Skeletal muscle tissue (tissue), 4 donors: ENCODE measurements around the gene BNC2. TPM values are rescaled to one million over a fixed set of nuclear protein-coding genes. Genes with fewer than 3 reads are reported as not detected.

Source experiments
- H3K27ac ChIP-seq: one replicate; pipeline ENCODE4 v1.7.0; 2013; ENCODE audit warnings: mild to moderate bottlenecking, low read depth, low read length, inconsistent platforms
- H3K27me3 ChIP-seq, 3 donors: one replicate each; pipeline ENCODE4 v1.7.0; 2013; ENCODE audit warnings: low read length in 3 of 3; ENCODE audit not compliant: control insufficient read depth in 3 of 3, insufficient read depth in 3 of 3
- H3K36me3 ChIP-seq, 3 donors: one replicate each; pipeline ENCODE4 v1.7.0; 2013; ENCODE audit warnings: low read length in 3 of 3; ENCODE audit not compliant: control insufficient read depth in 3 of 3, insufficient read depth in 3 of 3
- H3K4me1 ChIP-seq, 3 donors: one replicate each; pipeline ENCODE4 v1.7.0; 2013; ENCODE audit warnings: low read length in 3 of 3, mild to moderate bottlenecking in 3 of 3; ENCODE audit not compliant: control insufficient read depth in 3 of 3, insufficient read depth in 3 of 3
- H3K4me3 ChIP-seq, 3 donors: one replicate each; pipeline ENCODE4 v1.7.0; 2013; ENCODE audit warnings: low read length in 3 of 3
- H3K9ac ChIP-seq, 3 donors: one replicate each; pipeline ENCODE4 v1.7.0; 2013; ENCODE audit warnings: low read length in 3 of 3, mild to moderate bottlenecking in 3 of 3, moderate library complexity in 2 of 3, low read depth in 1 of 3
- H3K9me3 ChIP-seq, 3 donors: one replicate each; pipeline ENCODE4 v1.7.0; 2013; ENCODE audit warnings: low read length in 3 of 3; ENCODE audit not compliant: control insufficient read depth in 3 of 3
- total RNA-seq: library from RNA; depleted of rRNA; stranded (reverse); fragments of >200 nt; gene quantifications from one replicate; pipeline ENCODE4 v1.2.3, GENCODE V29; 2014
- donor health status: Osteomylitis.

Gene BNC2
- total RNA-seq, 1 donor from 2014 or later = 10.4 TPM

DNA sequence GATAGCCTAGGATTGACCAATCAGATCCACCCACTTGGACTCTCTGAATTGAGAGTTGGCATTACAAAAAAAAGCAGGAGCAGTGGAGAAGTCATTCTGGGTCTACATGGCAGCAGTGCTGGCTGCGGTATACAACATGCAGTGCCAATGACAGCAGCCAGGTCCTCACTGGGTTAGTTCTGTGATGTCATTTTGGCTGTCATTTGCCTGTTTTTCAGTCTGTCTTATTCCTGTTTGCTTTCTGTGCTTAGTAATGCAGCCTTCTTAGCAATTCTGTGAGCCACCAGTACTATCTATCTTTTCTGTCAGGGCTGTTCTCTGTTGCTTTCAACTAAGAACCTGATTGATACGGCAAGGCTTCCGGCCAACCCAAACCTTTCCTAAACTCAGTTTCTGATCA is 471.8 kb downstream of the BNC2 start:
- Histone ChIP-seq H3K36me3 (no peaks in the 10 kb centered on the region), H3K27me3 (peaks cover 0 to 1% (median 0%) of the 10 kb centered on the region in 3 donors), H3K9ac (no peak overlapping the region), H3K4me3 (no peak overlapping the region), H3K27ac (no peak overlapping the region), H3K9me3 (peaks cover 0 to under 1% (median 0%) of the 10 kb centered on the region in 3 donors), H3K4me1 (no peaks in the 10 kb centered on the region)

DNA sequence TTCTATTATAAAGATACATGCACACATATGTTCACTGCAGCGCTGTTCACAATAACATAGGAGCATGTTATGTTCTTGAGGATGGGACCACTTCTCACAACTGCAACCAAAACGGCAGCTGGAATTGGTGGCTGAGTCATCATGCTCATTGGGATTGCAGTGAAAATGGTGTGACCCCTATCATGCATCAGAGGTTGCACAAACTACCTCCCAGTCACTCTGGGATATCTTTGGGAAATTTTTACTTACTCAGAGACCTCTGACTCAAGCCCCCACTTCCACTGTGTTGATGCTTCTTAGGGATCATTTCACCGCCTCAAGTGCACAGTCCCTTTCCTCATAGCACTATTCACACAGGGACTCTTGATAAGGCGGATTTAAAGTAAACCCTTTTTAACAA is 474.1 kb downstream of the BNC2 start:
- Histone ChIP-seq H3K27me3 (peaks cover 0 to 5% (median 0%) of the 10 kb centered on the region in 3 donors), H3K27ac (no peak overlapping the region), H3K9ac (no peak overlapping the region), H3K4me1 (no peaks in the 10 kb centered on the region), H3K9me3 (peaks cover 0 to 2% (median 0%) of the 10 kb centered on the region in 3 donors), H3K4me3 (no peak overlapping the region), H3K36me3 (no peaks in the 10 kb centered on the region)

DNA sequence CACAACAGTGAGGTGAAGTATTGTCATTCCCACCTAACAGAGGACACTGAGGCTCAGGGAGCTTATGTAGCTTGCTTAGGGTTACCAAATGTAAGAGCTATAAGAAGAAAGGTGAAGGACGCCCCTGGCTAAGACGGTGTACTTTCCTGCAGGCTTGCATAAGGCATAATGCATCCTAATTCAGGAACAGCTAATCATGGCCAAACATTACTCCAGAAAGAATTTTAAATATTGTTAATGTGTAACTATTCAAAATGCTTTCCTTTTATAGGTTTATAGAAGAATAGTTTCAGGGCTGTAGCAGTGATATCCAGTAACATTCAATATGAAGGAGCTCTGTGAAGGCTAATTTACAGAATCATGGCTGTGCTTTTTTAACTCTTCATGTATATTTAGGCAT is 479.1 kb downstream of the BNC2 start:
- peaks cover 0 to 5% (median 0%) of the 10 kb centered on the region in 3 donors for H3K27me3 ChIP-seq
- no peak overlapping the region for H3K4me3 ChIP-seq
- no peak overlapping the region for H3K27ac ChIP-seq

GRCh38 chr9:16387382-16387781 is 483.1 kb downstream of the BNC2 start:
- no peak overlapping the region for H3K9ac ChIP-seq

More for the DNA sequence above, 479.1 kb downstream of the BNC2 start:
- H3K9me3 ChIP-seq = peaks cover 0 to 2% (median 0%) of the 10 kb centered on the region in 3 donors
- no peaks in the 10 kb centered on the region for H3K36me3 ChIP-seq
- H3K9ac ChIP-seq = no peak overlapping the region
- H3K4me1 ChIP-seq = no peaks in the 10 kb centered on the region

GRCh38 chr9:16386827-16387077 is 483.7 kb downstream of the BNC2 start:
- peaks cover 0 to 5% (median 0%) of the 10 kb centered on the region in 3 donors for H3K9me3 ChIP-seq
- no peak overlapping the region for H3K4me3 ChIP-seq
- H3K4me1 ChIP-seq = no peaks in the 10 kb centered on the region
- no peak overlapping the region for H3K27ac ChIP-seq
- H3K27me3 ChIP-seq = no peaks in the 10 kb centered on the region
- no peaks in the 10 kb centered on the region for H3K36me3 ChIP-seq
- H3K9ac ChIP-seq = no peak overlapping the region

More at GRCh38 chr9:16387382-16387781, 483.1 kb downstream of the BNC2 start:
- Histone ChIP-seq H3K4me3 (no peak overlapping the region), H3K4me1 (no peaks in the 10 kb centered on the region), H3K9me3 (peaks cover 0 to 5% (median 0%) of the 10 kb centered on the region in 3 donors), H3K27me3 (no peaks in the 10 kb centered on the region), H3K36me3 (no peaks in the 10 kb centered on the region), H3K27ac (no peak overlapping the region)

DNA sequence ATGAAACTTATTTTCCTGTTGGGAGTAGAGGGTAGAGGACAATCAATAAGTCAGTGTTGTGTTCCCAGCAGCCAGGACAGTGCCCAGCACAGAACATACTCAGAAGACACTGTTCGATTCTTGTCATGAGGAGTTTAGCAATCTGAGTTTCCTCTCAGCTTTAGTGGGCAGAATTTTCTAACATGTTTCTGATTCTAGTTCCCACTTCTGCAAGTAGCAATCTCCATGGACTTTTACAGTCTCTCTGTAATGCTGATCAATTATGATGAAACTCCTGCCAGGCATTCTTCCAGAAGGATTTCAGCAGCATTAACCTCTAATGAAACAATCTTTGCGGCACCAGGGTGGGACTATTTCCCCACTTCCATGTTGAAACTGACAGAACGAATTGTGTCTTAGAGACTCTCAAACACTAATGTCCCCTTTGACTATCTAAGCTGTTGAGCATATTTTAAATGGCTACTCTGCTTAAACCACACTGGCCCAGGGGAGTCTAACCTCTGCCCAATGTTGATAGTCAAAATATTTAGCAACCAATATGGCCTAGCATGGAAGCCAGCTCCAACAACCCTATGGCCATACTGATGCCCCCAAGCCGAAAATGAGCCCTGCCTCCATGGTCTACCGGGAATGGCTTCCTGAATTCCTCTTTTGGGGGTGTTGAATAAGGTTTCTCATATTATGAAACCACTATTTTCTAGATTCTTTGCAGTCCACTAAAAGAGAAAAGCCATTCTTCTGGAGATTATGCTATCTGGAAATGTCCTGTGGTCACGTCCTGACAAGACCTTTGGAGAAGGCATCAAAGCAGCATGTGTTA is 484.3 kb downstream of the BNC2 start:
- H3K27ac ChIP-seq = no peak overlapping the region
- no peaks in the 10 kb centered on the region for H3K36me3 ChIP-seq
- H3K9me3 ChIP-seq = peaks cover 0 to 5% (median 0%) of the 10 kb centered on the region in 3 donors
- no peaks in the 10 kb centered on the region for H3K4me1 ChIP-seq
- H3K9ac ChIP-seq = no peak overlapping the region
- H3K27me3 ChIP-seq = no peaks in the 10 kb centered on the region
- H3K4me3 ChIP-seq = no peak overlapping the region

DNA sequence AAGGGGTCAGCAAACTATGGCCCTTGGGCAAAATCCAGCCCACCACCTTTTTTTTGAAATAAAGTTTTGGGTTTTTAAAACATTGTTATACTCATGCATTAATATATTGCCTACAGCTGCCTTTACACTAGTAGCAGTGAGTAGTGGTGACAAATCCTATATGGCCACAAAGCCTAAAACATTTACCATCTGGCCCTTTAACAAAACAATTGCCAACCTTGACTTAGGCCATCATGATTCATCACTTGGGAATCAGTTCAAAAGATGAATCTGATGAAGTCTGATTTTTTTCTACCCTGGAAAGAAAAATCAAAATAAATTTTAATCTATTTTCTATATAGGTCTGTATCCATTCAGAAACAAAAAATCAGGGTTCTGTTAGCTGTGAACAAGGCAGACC is 484.9 kb downstream of the BNC2 start:
- H3K9ac ChIP-seq = no peak overlapping the region
- H3K4me1 ChIP-seq = no peaks in the 10 kb centered on the region
- no peaks in the 10 kb centered on the region for H3K27me3 ChIP-seq
- H3K27ac ChIP-seq = no peak overlapping the region
- no peaks in the 10 kb centered on the region for H3K36me3 ChIP-seq
- peaks cover 0 to 5% (median 0%) of the 10 kb centered on the region in 3 donors for H3K9me3 ChIP-seq
- H3K4me3 ChIP-seq = no peak overlapping the region

- no peak overlapping the region for H3K4me3 ChIP-seq
- no peaks in the 10 kb centered on the region for H3K4me1 ChIP-seq
- H3K9ac ChIP-seq = no peak overlapping the region
- H3K36me3 ChIP-seq = no peaks in the 10 kb centered on the region
- no peak overlapping the region for H3K27ac ChIP-seq
- H3K9me3 ChIP-seq = peaks cover 0 to 5% (median 0%) of the 10 kb centered on the region in 3 donors
- H3K27me3 ChIP-seq = no peaks in the 10 kb centered on the region
Measured at GRCh38 chr9:16384993-16385392, 485.5 kb downstream of the BNC2 start.

DNA sequence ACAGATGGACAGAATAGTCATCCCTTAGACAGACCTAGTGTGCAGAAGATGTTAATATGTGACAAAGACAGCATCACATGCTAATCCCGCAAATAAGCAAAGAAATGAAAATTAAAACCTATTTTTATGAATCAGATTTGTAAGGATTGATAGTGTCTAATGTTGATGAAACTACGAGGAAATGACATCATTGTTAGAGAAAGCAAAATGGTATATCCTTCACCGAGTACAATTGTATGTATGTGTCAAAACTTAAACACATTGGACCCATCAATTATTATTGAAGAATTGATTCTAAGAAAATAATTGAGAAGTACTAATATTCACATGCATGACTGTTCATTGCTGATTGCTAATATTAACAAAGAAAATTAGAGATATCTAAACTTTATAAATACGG is 493.2 kb downstream of the BNC2 start:
- Histone ChIP-seq H3K27ac (no peak overlapping the region), H3K4me3 (no peak overlapping the region), H3K36me3 (no peaks in the 10 kb centered on the region), H3K27me3 (no peaks in the 10 kb centered on the region), H3K9me3 (no peaks in the 10 kb centered on the region), H3K9ac (no peak overlapping the region), H3K4me1 (no peaks in the 10 kb centered on the region)

DNA sequence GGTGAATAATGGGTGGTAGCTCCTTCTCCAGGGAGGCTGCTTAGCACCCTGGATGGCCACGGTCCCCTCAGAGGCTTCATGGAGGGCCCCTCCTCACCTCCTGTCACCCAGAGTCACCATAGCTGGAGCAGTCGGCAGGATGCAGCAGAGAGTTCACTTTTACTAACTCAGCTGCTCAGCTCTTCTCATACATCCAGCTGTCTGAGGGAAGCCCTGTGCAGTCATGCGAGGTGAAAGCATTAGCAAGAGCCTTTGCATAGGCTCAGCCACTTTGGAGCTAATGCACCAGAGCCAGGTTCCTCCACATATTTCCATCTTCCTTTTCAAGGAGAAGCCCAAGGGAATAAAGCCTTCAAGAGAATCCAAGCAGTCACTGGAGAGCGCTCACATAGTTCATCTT is 499.2 kb downstream of the BNC2 start:
- Histone ChIP-seq H3K4me1 (no peaks in the 10 kb centered on the region), H3K9ac (no peak overlapping the region), H3K9me3 (no peaks in the 10 kb centered on the region), H3K27ac (no peak overlapping the region), H3K27me3 (no peaks in the 10 kb centered on the region), H3K36me3 (no peaks in the 10 kb centered on the region), H3K4me3 (no peak overlapping the region)
